IMR-90 (cell line): Measurements from ENCODE around the gene FRZB. TPM values are rescaled to one million over a fixed set of nuclear protein-coding genes. Genes with fewer than 3 reads are reported as not detected.

Experiments
- ATAC-seq: fragments of 200-7000 bp; cut with Tn5 transposase; 2 replicates; pipeline ENCODE4 v1.9.1; 2020; ENCODE audit warnings: low read depth, mild to moderate bottlenecking, moderate library complexity
- BruUV-seq: library from RNA; stranded (reverse); fragments of 400-500 nt; replicated peaks from 2 replicates; lab custom pipeline; 2021; lab: Mats Ljungman, UMichigan
- CTCF ChIA-PET: fragments of 300-600 bp; formaldehyde crosslinking; extraction: SDS; loops from one replicate; lab custom pipeline; 2021; ENCODE audit warnings: antibody characterized with exemption; lab: Yijun Ruan, JAX
- POLR2A ChIA-PET: fragments of 300-600 bp; sonication (Branson Sonifier 250); formaldehyde crosslinking; loops from one replicate; lab custom pipeline; 2022; ENCODE audit warnings: antibody characterized with exemption; ENCODE audit not compliant: unreplicated experiment; lab: Charles Lee
- DNase-seq: peaks from one replicate; pipeline ENCODE4 v3.0.0; 2013
- H2AFZ ChIP-seq: replicated peaks from 2 replicates; pipeline ENCODE3; 2013; ENCODE audit warnings: low read length, mild to moderate bottlenecking; ENCODE audit not compliant: poor library complexity
- H2AK5ac ChIP-seq: 2 replicates; pipeline ENCODE4 v1.6.1; 2013; ENCODE audit warnings: low read depth, low read length, inconsistent platforms
- H2AK9ac ChIP-seq: replicated peaks from 2 replicates; pipeline ENCODE3; 2013; ENCODE audit warnings: mild to moderate bottlenecking, low read depth, low read length, moderate library complexity; ENCODE audit not compliant: poor library complexity
- H2BK120ac ChIP-seq: 2 replicates; pipeline ENCODE4 v1.6.1; 2013; ENCODE audit warnings: low read depth, low read length, inconsistent platforms
- H2BK15ac ChIP-seq: 3 replicates; pipeline ENCODE4 v1.6.1; 2013; ENCODE audit warnings: low read depth, low read length, inconsistent platforms
- H2BK20ac ChIP-seq: 2 replicates; pipeline ENCODE4 v1.6.1; 2013; ENCODE audit warnings: low read depth, mild to moderate bottlenecking, inconsistent platforms, low read length, moderate library complexity
- H2BK5ac ChIP-seq: 2 replicates; pipeline ENCODE4 v1.6.1; 2013; ENCODE audit warnings: mild to moderate bottlenecking, low read depth, low read length, inconsistent platforms; ENCODE audit not compliant: poor library complexity, severe bottlenecking
- H3K14ac ChIP-seq: replicated peaks from 2 replicates; pipeline ENCODE4 v1.6.1; 2013; ENCODE audit warnings: low read depth, low read length, inconsistent platforms
- H3K18ac ChIP-seq: 2 replicates; pipeline ENCODE4 v1.6.1; 2013; ENCODE audit warnings: low read depth, low read length, control low read depth
- H3K23ac ChIP-seq: 2 replicates; pipeline ENCODE4 v1.6.1; 2013; ENCODE audit warnings: low read depth, low read length, inconsistent platforms
- H3K27ac ChIP-seq: 2 replicates; pipeline ENCODE4 v1.5.1; 2013; ENCODE audit warnings: mild to moderate bottlenecking, control low read depth, low read length; ENCODE audit not compliant: insufficient read depth
- H3K27me3 ChIP-seq: 2 replicates; pipeline ENCODE4 v1.6.1; 2013; ENCODE audit warnings: low read length; ENCODE audit not compliant: control insufficient read depth, insufficient read depth
- H3K36me3 ChIP-seq: 2 replicates; pipeline ENCODE4 v1.6.1; 2013; ENCODE audit warnings: low read length, mixed read lengths; ENCODE audit not compliant: control insufficient read depth, insufficient read depth
- H3K4ac ChIP-seq: 2 replicates; pipeline ENCODE4 v1.6.1; 2013; ENCODE audit warnings: low read depth, low read length, inconsistent platforms
- H3K4me1 ChIP-seq: 2 replicates; pipeline ENCODE4 v1.6.1; 2013; ENCODE audit warnings: low read length, mixed read lengths; ENCODE audit not compliant: control insufficient read depth, insufficient read depth
- H3K4me2 ChIP-seq: 2 replicates; pipeline ENCODE4 v1.6.1; 2013; ENCODE audit warnings: low read depth, mild to moderate bottlenecking, control low read depth, low read length, moderate library complexity
- H3K4me3 ChIP-seq: 2 replicates; pipeline ENCODE4 v1.5.1; 2013; ENCODE audit warnings: low read depth, mild to moderate bottlenecking, control low read depth, low read length, moderate library complexity; ENCODE audit not compliant: insufficient read depth
- H3K56ac ChIP-seq: 2 replicates; pipeline ENCODE4 v1.6.1; 2013; ENCODE audit warnings: low read length, inconsistent platforms; ENCODE audit not compliant: insufficient read depth; ENCODE audit errors: extremely low read depth
- H3K79me1 ChIP-seq, 2 experiments: 2 replicates each; pipeline ENCODE4 v1.6.1; 2013; ENCODE audit warnings: low read length in 2 of 2, inconsistent platforms in 1 of 2, low read depth in 1 of 2
- H3K9ac ChIP-seq: 2 replicates; pipeline ENCODE4 v1.6.1; 2013; ENCODE audit warnings: low read depth, low read length, control low read depth
- H3K9me1 ChIP-seq: 2 replicates; pipeline ENCODE4 v1.6.1; 2013; ENCODE audit warnings: low read length, inconsistent platforms; ENCODE audit not compliant: insufficient read depth
- H3K9me3 ChIP-seq: 2 replicates; pipeline ENCODE4 v1.6.1; 2013; ENCODE audit warnings: low read length; ENCODE audit not compliant: control insufficient read depth, insufficient read depth
- H4K20me1 ChIP-seq: 2 replicates; pipeline ENCODE4 v1.6.1; 2013; ENCODE audit warnings: low read length, inconsistent platforms; ENCODE audit not compliant: insufficient read depth
- H4K5ac ChIP-seq: 2 replicates; pipeline ENCODE4 v1.6.1; 2013; ENCODE audit warnings: mild to moderate bottlenecking, low read depth, low read length, control low read depth
- H4K8ac ChIP-seq, 2 experiments: 2 replicates each; pipeline ENCODE4 v1.6.1; 2013; ENCODE audit warnings: low read depth in 2 of 2, low read length in 2 of 2, control low read depth in 1 of 2, inconsistent platforms in 1 of 2
- H4K91ac ChIP-seq: 2 replicates; pipeline ENCODE4 v1.6.1; 2013; ENCODE audit warnings: low read depth, low read length, inconsistent platforms; ENCODE audit not compliant: insufficient read depth
- BHLHE40 ChIP-seq: fragments of 150-350 bp; IDR thresholded peaks from 2 replicates; pipeline ENCODE4 v1.6.1; 2016; ENCODE audit warnings: mild to moderate bottlenecking, low read depth, low read length
- CEBPB ChIP-seq: IDR thresholded peaks from 2 replicates; pipeline ENCODE4 v1.6.1; 2012; ENCODE audit warnings: low read depth, low read length, improper control_type of control experiment
- CHD1 ChIP-seq: IDR thresholded peaks from 2 replicates; pipeline ENCODE4 v1.6.1; 2012; ENCODE audit warnings: low read depth, low read length, improper control_type of control experiment
- FOS ChIP-seq: fragments of 150-350 bp; IDR thresholded peaks from 2 replicates; pipeline ENCODE4 v1.6.1; 2016; ENCODE audit warnings: low read depth, low read length
- MAFK ChIP-seq: IDR thresholded peaks from 2 replicates; pipeline ENCODE4 v1.6.1; 2012; ENCODE audit warnings: low read depth, low read length, improper control_type of control experiment
- MAZ ChIP-seq: IDR thresholded peaks from 2 replicates; pipeline ENCODE4 v1.6.1; 2012; ENCODE audit warnings: low read depth, mild to moderate bottlenecking, low read length, improper control_type of control experiment, moderate library complexity, borderline replicate concordance
- MXI1 ChIP-seq: IDR thresholded peaks from 2 replicates; pipeline ENCODE4 v1.6.1; 2012; ENCODE audit warnings: low read depth, mild to moderate bottlenecking, low read length, moderate library complexity, borderline replicate concordance
- RAD21 ChIP-seq: IDR thresholded peaks from 2 replicates; pipeline ENCODE4 v1.6.1; 2012; ENCODE audit warnings: low read length, improper control_type of control experiment
- RCOR1 ChIP-seq: IDR thresholded peaks from 2 replicates; pipeline ENCODE4 v1.6.1; 2012; ENCODE audit warnings: mild to moderate bottlenecking, low read length, improper control_type of control experiment; ENCODE audit not compliant: insufficient replicate concordance
- RFX5 ChIP-seq: IDR thresholded peaks from 2 replicates; pipeline ENCODE4 v1.8.0; 2012; ENCODE audit warnings: low read depth, mild to moderate bottlenecking, low read length, moderate library complexity
- SMC3 ChIP-seq: fragments of 150-350 bp; IDR thresholded peaks from 2 replicates; pipeline ENCODE4 v1.6.1; 2016; ENCODE audit warnings: low read depth, mild to moderate bottlenecking, antibody characterized with exemption, low read length, moderate library complexity
- WGBS, 2 experiments: methylation state at CpG; one replicate each; pipeline versions ENCODE4 v1.1.5 to v1.1.7; 2013; ENCODE audit warnings: missing lambda C conversion rate in 2 of 2; ENCODE audit not compliant: insufficient read length in 1 of 2; ENCODE audit errors: extremely low coverage in 2 of 2; 5-methylcytosine and 5-hydroxymethylcytosine counted together
- dilution Hi-C: fragments of 300-500 bp; cut with HindIII; formaldehyde crosslinking; loops from one replicate; pipeline ENCODE4 v1.14.3; 2018; ENCODE audit warnings: low sequenced_read_pairs; ENCODE audit not compliant: unreplicated experiment
- in situ Hi-C: fragments of 300-500 bp; cut with MboI; formaldehyde crosslinking; loops from 3 replicates; pipeline ENCODE4 v1.14.3; 2019; ENCODE audit warnings: low sequenced_read_pairs, inconsistent platforms, mixed read lengths
- intact Hi-C: fragments of 100-400 bp; cut with micrococcal nuclease; formaldehyde crosslinking; loops from 2 replicates; pipeline ENCODE4 v1.10.0; 2022
- polyA plus RNA-seq, 3 experiments: library from polyadenylated mRNA; depleted of rRNA; stranded (reverse); fragments of >200 nt; gene quantifications; 2 replicates each; pipeline ENCODE4 v1.2.3, GENCODE V29; 2012; ENCODE audit warnings: low replicate concordance in 1 of 3
- total RNA-seq: library from RNA; depleted of rRNA; stranded (reverse); fragments of >200 nt; gene quantifications from 2 replicates; pipeline ENCODE4 v1.2.3, GENCODE V29; 2012
- TF ChIP-seq, protein P1 (sequence below): conservative IDR thresholded peaks from 2 replicates; pipeline ENCODE4 v1.5.1; 2012; ENCODE audit warnings: mild to moderate bottlenecking, low read depth, low read length, improper control_type of control experiment
- TF ChIP-seq, protein P2 (sequence below): fragments of 150-350 bp; IDR thresholded peaks from 2 replicates; pipeline ENCODE4 v1.6.1; 2017; ENCODE audit warnings: mild to moderate bottlenecking, antibody characterized with exemption, low read length, low read depth
- TF ChIP-seq, protein P3 (sequence below): fragments of 150-350 bp; IDR thresholded peaks from 2 replicates; pipeline ENCODE4 v1.6.1; 2016; ENCODE audit warnings: low read depth, mild to moderate bottlenecking, low read length, moderate library complexity, borderline replicate concordance

The FRZB gene
- total and polyA plus RNA-seq, 2 of the 4 experiments (the other 2 are of a cell fraction): 0.18 to 1.2 TPM

DNA sequence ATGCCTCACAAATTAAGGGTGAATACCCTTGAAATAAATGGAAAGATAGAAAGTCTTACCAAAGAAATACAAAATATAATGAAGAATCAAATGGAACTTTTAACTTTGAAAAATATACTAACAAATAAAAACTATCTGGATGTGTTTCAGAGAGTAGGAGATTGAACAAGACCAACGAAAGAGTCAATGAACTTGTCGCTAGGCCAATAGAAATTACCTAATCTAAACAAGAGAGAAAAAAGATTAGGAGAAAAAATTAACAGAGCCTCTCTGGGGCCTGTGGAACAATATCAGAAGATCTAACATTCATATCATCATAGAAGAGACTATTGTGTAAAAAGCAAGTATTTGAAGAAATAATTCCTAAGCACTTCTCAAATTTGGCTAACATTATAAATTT is 11.1 kb downstream of the FRZB start:
- Histone ChIP-seq H2BK15ac (no peak overlapping the region), H2BK20ac (no peak overlapping the region), H3K4me1 (no peaks in the 10 kb centered on the region; the same call in 1 of the 2 replicates), H3K23ac (no peak overlapping the region), H4K8ac (no peak overlapping the region), H3K14ac (no peak overlapping the region), H2AK5ac (no peak overlapping the region), H3K56ac (no peak overlapping the region), H2BK5ac (no peak overlapping the region), H3K9ac (no peak overlapping the region), H2BK120ac (no peak overlapping the region), H3K27ac (no peak overlapping the region), H3K18ac (no peak overlapping the region), H3K9me3 (no peaks in the 10 kb centered on the region), H3K4me3 (no peak overlapping the region), H3K79me1 (no peaks in the 10 kb centered on the region), H4K91ac (no peak overlapping the region), H3K4ac (no peak overlapping the region), H3K4me2 (no peak overlapping the region), H3K36me3 (no peaks in the 10 kb centered on the region), H3K9me1 (no peaks in the 10 kb centered on the region), H2AFZ (no peak overlapping the region), H2AK9ac (no peak overlapping the region), H4K5ac (no peak overlapping the region), H3K27me3 (peaks cover 1% of the 10 kb centered on the region; the same call in 1 of the 2 replicates), H4K20me1 (no peaks in the 10 kb centered on the region)
- dilution Hi-C loops (no loop called here), in situ Hi-C loops (no loop called here), intact Hi-C loops (no loop called here)
- CTCF ChIA-PET: no interaction called here
- no TSS peak for BruUV-seq
- ATAC-seq (no peak), DNase-seq (no peak)
- TF ChIP-seq MXI1 (no peak), MAZ (no peak), SMC3 (no peak), MAFK (no peak), FOS (no peak), RAD21 (no peak), CHD1 (no peak), RFX5 (no peak), RCOR1 (no peak), BHLHE40 (no peak), CEBPB (no peak)
- TF ChIP-seq, protein P1, sequence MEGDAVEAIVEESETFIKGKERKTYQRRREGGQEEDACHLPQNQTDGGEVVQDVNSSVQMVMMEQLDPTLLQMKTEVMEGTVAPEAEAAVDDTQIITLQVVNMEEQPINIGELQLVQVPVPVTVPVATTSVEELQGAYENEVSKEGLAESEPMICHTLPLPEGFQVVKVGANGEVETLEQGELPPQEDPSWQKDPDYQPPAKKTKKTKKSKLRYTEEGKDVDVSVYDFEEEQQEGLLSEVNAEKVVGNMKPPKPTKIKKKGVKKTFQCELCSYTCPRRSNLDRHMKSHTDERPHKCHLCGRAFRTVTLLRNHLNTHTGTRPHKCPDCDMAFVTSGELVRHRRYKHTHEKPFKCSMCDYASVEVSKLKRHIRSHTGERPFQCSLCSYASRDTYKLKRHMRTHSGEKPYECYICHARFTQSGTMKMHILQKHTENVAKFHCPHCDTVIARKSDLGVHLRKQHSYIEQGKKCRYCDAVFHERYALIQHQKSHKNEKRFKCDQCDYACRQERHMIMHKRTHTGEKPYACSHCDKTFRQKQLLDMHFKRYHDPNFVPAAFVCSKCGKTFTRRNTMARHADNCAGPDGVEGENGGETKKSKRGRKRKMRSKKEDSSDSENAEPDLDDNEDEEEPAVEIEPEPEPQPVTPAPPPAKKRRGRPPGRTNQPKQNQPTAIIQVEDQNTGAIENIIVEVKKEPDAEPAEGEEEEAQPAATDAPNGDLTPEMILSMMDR: no peak
- TF ChIP-seq, protein P2, sequence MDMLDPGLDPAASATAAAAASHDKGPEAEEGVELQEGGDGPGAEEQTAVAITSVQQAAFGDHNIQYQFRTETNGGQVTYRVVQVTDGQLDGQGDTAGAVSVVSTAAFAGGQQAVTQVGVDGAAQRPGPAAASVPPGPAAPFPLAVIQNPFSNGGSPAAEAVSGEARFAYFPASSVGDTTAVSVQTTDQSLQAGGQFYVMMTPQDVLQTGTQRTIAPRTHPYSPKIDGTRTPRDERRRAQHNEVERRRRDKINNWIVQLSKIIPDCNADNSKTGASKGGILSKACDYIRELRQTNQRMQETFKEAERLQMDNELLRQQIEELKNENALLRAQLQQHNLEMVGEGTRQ: no peak
- TF ChIP-seq, protein P3, sequence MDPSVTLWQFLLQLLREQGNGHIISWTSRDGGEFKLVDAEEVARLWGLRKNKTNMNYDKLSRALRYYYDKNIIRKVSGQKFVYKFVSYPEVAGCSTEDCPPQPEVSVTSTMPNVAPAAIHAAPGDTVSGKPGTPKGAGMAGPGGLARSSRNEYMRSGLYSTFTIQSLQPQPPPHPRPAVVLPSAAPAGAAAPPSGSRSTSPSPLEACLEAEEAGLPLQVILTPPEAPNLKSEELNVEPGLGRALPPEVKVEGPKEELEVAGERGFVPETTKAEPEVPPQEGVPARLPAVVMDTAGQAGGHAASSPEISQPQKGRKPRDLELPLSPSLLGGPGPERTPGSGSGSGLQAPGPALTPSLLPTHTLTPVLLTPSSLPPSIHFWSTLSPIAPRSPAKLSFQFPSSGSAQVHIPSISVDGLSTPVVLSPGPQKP: no peak
- WGBS, 2 experiments: no CpG with 5 or more reads among the region's 2 CpGs
- POLR2A ChIA-PET: no interaction called here
